GM19193 (cell line): ENCODE results near the gene LRP5.

Experiments
- POLR2A ChIP-seq: IDR thresholded peaks from 4 replicates; pipeline ENCODE4 v1.6.1; 2011; ENCODE audit not compliant: insufficient read depth, insufficient read length; ENCODE audit errors: extremely low read depth

Gene LRP5

GRCh38 chr11:68328374-68329091, 16.1 kb downstream of the LRP5 start:
- no peak for TF ChIP-seq POLR2A

GRCh38 chr11:68329536-68329935, 17.1 kb downstream of the LRP5 start:
- no peak for TF ChIP-seq POLR2A

- TF ChIP-seq POLR2A: no peak
Measured at GRCh38 chr11:68329978-68330699, 17.7 kb downstream of the LRP5 start.

DNA sequence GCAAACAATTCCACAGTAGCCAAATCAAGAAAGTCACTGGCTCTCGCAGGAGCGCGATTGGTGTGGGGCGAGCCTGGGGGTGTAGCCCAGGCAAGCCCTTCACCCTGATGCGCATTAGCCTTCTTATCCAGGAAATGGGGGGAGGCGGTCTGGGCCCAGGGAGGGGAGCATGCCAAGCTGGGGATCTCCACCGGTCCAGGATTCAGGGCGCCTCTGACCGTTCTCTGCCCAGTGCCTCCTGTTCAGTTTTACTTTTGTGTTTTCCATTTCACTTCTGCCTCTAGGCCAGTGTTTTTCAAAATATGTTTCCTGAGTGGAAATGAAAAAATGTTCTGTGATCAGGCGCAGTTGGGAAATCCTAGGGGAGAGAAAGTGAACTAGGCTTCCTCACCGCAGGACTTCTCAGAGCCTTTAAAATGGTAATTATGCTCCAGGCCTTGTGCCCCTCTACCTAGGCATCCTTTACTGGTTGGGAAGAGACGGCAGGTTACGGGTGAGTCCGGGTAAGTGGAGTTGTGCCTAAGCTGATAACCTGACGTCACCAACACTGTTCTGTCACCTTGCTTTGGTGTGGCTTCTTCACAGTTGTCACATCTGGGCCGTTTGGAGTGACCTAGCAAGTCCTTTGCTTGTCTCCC, 18.4 kb downstream of the LRP5 start:
- no peak for TF ChIP-seq POLR2A

- no peak for TF ChIP-seq POLR2A
Measured at GRCh38 chr11:68331338-68331947, 19.1 kb downstream of the LRP5 start.

DNA sequence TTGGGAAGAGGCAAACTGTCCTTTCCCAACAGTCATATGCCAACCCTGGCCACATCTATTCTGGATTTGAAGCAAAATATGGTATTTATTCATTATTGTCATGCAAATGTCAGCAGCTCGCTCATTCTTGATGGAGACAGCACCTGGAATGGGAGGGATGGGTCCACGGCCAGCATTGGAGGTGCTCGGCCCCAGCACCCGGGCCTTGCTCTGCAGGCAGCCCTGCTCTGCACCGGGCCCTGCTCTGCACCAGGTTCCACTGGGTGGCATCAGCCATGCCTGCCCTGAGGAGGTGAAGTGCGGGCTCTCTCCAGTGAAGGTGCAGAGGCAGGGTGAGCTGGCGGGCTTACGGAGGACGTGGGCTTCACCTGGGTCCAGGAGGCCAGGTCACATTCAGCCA, 19.8 kb downstream of the LRP5 start:
- no peak for TF ChIP-seq POLR2A

DNA sequence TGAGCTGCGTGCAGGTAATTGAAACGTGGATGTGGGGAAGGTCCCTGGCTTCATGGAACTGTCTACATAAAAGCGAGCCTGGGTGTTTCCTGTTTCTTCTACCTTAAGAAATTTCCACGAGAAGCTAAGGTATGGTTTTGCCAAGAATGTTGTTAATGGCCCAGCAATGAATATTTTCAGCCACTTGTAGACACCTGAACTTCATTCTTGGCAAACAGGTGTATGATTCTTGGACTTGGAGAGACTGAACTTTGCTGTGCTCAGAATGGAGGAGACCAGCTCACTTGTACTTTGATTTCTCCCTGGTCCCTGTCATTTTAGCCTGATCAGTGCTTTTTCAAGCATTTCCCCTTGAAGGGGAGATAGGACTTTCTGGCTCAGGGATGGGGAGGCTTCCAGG, 20.8 kb downstream of the LRP5 start:
- no peak for TF ChIP-seq POLR2A

- no peak for TF ChIP-seq POLR2A
Measured at GRCh38 chr11:68334923-68335322, 22.5 kb downstream of the LRP5 start.

DNA sequence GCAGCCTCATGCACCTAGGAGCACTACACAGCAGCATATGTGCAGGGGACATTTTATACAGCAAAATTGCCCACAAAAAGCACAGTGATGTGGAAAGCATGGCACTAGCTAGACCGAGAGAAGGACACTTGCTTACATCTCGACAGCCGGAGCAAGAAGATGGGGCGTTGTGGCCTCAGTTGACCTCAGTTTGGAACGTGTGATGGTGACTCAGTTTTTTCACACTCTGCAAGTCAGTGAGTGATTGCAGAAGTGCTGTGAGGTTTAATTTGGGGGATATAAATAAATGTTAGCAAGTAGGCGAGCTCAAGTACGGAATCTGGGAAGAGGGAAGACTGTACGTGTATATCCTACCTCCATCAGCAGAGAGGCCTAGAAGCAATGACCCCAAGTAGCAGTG, 23.3 kb downstream of the LRP5 start:
- no peak for TF ChIP-seq POLR2A

DNA sequence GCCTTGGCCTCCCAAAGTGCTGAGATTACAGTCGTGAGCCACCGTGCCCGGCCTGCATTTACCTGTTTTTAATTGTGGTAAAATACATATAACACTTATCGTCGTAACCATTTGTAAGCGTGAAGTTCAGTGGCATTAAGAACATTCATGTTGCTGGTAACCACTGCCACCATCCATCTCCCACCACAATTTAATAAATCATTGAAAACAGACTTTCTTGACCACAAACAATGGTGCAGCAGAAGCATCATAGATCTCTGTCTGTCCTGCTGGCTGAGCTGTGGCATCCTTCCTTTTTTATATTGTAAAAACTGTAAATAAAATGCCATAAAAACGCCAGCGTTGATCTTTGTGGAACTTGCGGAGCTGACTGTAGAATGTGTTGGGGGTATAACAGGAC, 24.3 kb downstream of the LRP5 start:
- TF ChIP-seq POLR2A: no peak

DNA sequence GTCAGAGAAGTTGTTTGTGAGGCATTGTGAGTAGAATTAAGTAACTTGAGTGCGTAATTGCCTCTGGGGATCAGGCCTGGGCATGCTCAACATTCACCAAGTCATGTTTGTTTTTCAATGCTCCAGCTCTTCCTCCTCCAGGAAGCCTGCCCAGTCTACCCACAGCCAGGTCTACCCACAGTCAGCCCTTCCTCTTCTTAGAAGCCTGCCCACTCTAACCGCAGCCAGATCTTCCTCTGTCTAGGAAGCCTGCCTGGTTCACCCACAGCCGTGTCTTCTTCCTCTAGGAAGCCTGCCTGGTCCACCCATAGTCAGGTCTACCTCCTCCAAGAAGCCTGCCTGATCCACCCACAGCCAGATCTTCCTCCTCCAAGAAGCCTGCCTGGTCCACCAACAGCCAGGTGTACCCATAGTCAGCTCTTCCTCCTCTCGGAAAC, 25.0 kb downstream of the LRP5 start:
- no peak for TF ChIP-seq POLR2A

DNA sequence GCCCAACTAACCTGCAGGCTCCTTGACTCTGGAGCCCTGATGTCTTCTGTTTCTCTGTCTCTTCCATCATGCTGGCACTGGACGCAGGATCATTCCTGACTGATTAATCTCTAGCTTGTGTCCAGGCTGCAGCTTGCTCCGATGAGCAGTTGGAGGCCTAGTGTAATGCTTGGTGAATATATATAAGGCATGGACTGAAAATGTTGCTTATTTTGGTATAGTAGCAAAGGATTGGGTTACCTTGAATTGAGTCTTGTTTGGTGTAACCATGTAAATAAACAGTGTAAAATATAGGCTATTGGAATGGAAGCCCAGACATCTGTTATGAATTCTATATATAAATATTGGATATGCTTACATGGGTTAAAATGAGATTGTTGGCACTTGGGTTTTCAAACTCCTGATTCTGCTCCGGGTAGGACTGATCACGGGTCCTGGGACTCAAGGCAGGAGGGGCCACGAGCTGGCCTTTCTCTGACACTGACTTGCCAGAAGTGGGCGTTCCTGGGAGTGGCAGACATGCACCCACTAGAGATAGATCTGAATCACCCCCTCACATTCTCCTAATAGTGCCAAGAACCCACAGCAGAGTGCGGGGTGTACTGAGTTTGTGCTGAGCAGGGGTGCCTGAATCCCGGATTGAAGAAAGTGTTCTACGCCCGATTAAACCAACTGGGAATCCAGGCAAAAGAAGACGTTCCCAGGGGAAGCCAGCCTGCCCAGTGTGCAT, 25.8 kb downstream of the LRP5 start:
- no peak for TF ChIP-seq POLR2A

- no peak for TF ChIP-seq POLR2A
Measured at GRCh38 chr11:68340003-68340767, 27.8 kb downstream of the LRP5 start.

- no peak for TF ChIP-seq POLR2A
Measured at GRCh38 chr11:68340784-68341556, 28.6 kb downstream of the LRP5 start.
